GM23338 (cell line): ENCODE data around the gene SPRY2. TPM values are rescaled to one million over a fixed set of nuclear protein-coding genes. Genes with fewer than 3 reads are reported as not detected.

Experiments used
- ATAC-seq: fragments of 200-7000 bp; cut with Tn5 transposase; 3 replicates; pipeline ENCODE4 v1.9.1; 2020
- DNase-seq: peaks from one replicate; pipeline ENCODE4 v3.0.0-alpha.2; 2015; ENCODE audit warnings: low spot score
- H2AFZ ChIP-seq: fragments of 200-600 bp; sonication (generic); 2 replicates; pipeline ENCODE4 v1.8.0; 2016; ENCODE audit warnings: antibody characterized with exemption, mild to moderate bottlenecking, moderate library complexity
- H3F3A ChIP-seq: fragments of 200-600 bp; sonication (generic); replicated peaks from 2 replicates; pipeline ENCODE4 v1.8.0; 2017; ENCODE audit warnings: antibody characterized with exemption, mixed run types, low read depth
- H3K27ac ChIP-seq: fragments of 200-600 bp; sonication (generic); 2 replicates; pipeline ENCODE4 v1.6.1; 2016; ENCODE audit warnings: low read depth
- H3K27me3 ChIP-seq: fragments of 200-600 bp; sonication (generic); 2 replicates; pipeline ENCODE4 v1.8.0; 2016; ENCODE audit warnings: mild to moderate bottlenecking, mixed run types, moderate library complexity; ENCODE audit not compliant: insufficient read depth
- H3K36me3 ChIP-seq: fragments of 200-600 bp; sonication (generic); 2 replicates; pipeline ENCODE4 v1.8.0; 2016; ENCODE audit warnings: mild to moderate bottlenecking; ENCODE audit not compliant: insufficient read depth
- H3K4me1 ChIP-seq: fragments of 200-600 bp; sonication (generic); 2 replicates; pipeline ENCODE4 v1.8.0; 2016; ENCODE audit warnings: mild to moderate bottlenecking, moderate library complexity; ENCODE audit not compliant: insufficient read depth
- H3K4me2 ChIP-seq: fragments of 200-600 bp; sonication (generic); 2 replicates; pipeline ENCODE4 v1.7.1; 2017; ENCODE audit warnings: mixed run types
- H3K4me3 ChIP-seq: fragments of 200-600 bp; sonication (generic); 2 replicates; pipeline ENCODE4 v1.6.1; 2016; ENCODE audit warnings: mixed run types
- H3K79me2 ChIP-seq: fragments of 200-600 bp; sonication (generic); replicated peaks from 2 replicates; pipeline ENCODE4 v1.8.0; 2017; ENCODE audit warnings: mild to moderate bottlenecking; ENCODE audit not compliant: insufficient read depth
- H3K9me2 ChIP-seq: fragments of 200-600 bp; sonication (generic); 2 replicates; pipeline ENCODE4 v1.8.0; 2017; ENCODE audit not compliant: insufficient read depth
- H4K20me1 ChIP-seq: fragments of 200-600 bp; sonication (generic); replicated peaks from 2 replicates; pipeline ENCODE4 v1.8.0; 2017; ENCODE audit warnings: mild to moderate bottlenecking; ENCODE audit not compliant: insufficient read depth
- H3K27ac Mint-ChIP-seq: 2 replicates; pipeline ENCODE4 v1.8.0; 2020; ENCODE audit warnings: inconsistent platforms, mild to moderate bottlenecking, moderate library complexity, mixed read lengths
- H3K27me3 Mint-ChIP-seq: 3 replicates; pipeline ENCODE4 v1.8.0; 2022; ENCODE audit warnings: low read depth, mild to moderate bottlenecking, moderate library complexity, mixed read lengths, inconsistent platforms; ENCODE audit not compliant: insufficient read depth, poor library complexity
- H3K36me3 Mint-ChIP-seq: 3 replicates; pipeline ENCODE4 v1.8.0; 2021; ENCODE audit warnings: low read depth, mild to moderate bottlenecking, inconsistent platforms, moderate library complexity, mixed read lengths
- H3K4me1 Mint-ChIP-seq: 3 replicates; pipeline ENCODE4 v1.8.0; 2020; ENCODE audit warnings: mild to moderate bottlenecking, inconsistent platforms, mixed read lengths
- H3K4me3 Mint-ChIP-seq: 3 replicates; pipeline ENCODE4 v1.8.0; 2021; ENCODE audit warnings: moderate library complexity, mild to moderate bottlenecking, inconsistent platforms, mixed read lengths
- H3K9me3 Mint-ChIP-seq: 3 replicates; pipeline ENCODE4 v1.8.0; 2020; ENCODE audit warnings: moderate library complexity, mild to moderate bottlenecking, inconsistent platforms, mixed read lengths
- CREB1 ChIP-seq: fragments of 250-450 bp; sonication (Bioruptor Pico); IDR thresholded peaks from 2 replicates; pipeline ENCODE4 v1.5.0; 2020; ENCODE audit warnings: low read depth, mild to moderate bottlenecking, moderate library complexity
- ETS1 ChIP-seq: IDR thresholded peaks from 2 replicates; pipeline ENCODE4 v1.6.1; 2016; ENCODE audit warnings: antibody characterized with exemption
- EZH2 ChIP-seq: fragments of 200-600 bp; sonication (generic); IDR thresholded peaks from one replicate; pipeline ENCODE4 v1.8.0; 2017; ENCODE audit warnings: antibody characterized with exemption, mild to moderate bottlenecking, low read depth; ENCODE audit not compliant: unreplicated experiment
- NANOG ChIP-seq: IDR thresholded peaks from 2 replicates; pipeline ENCODE4 v1.6.1; 2016; ENCODE audit warnings: antibody characterized with exemption, borderline replicate concordance
- REST ChIP-seq: IDR thresholded peaks from one replicate; pipeline ENCODE4 v1.6.1; 2018; ENCODE audit warnings: antibody characterized with exemption; ENCODE audit not compliant: unreplicated experiment
- ZNF114 ChIP-seq: fragments of 250-450 bp; sonication (Bioruptor Pico); IDR thresholded peaks from 2 replicates; pipeline ENCODE4 v1.5.0; 2020; ENCODE audit warnings: mild to moderate bottlenecking, moderate library complexity
- polyA plus RNA-seq: library from polyadenylated mRNA; unstranded; fragments of >200 nt; fragmentation: Nextera tagmentation; extraction: Ambion mirVana; gene quantifications from 2 replicates; pipeline ENCODE4 v1.2.1, GENCODE V29; 2016
- total RNA-seq: library from RNA; depleted of rRNA; stranded (reverse); fragments of >200 nt; shearing (Covaris generic); gene quantifications from 2 replicates; pipeline ENCODE4 v1.2.3, GENCODE V29; 2014
- TF ChIP-seq, protein P1 (sequence below): fragments of 250-450 bp; sonication (Bioruptor Pico); IDR thresholded peaks from 2 replicates; pipeline ENCODE4 v1.5.0; 2020; ENCODE audit warnings: mild to moderate bottlenecking, moderate library complexity

The SPRY2 gene
- total and polyA plus RNA-seq, 2 experiments from 2014 or later, result 21.5 to 39.1 TPM

DNA sequence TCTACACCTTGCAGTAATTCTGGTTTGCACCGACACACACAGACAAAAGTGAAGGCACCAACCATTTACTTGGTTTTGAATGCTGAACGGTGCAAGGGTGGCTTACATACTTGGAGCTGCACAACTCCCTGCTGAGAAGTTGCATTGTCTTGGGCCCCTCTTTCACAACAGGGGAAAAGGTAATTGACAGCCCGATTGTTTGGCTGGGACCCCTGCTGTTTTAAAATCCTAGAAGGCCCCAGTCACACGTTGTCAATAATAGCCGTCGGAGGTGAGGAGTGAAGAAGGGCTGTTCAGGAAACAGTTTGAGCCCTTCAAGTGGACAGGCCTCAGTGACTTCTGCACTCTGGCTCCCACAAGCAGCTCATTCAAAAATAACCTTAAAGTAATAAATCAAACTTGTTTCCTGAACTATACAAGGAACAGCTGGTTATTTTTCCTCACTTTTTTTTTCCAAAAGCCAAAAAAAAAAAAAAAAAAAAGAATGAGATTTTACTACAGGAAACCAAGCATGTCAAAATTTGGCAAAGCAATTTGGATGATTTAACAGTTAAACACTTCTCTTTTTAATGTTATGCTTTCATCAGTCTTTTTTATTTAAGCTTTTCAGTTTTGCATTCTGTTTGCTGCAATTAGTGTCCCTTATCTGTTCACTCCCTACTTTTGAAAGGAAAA, 19.0 kb upstream of the SPRY2 start:
- Mint-ChIP-seq H3K4me3 (peak overlapping the region; percentile 47), H3K27me3 (peaks cover 9% of the 10 kb centered on the region), H3K4me1 (peaks cover 36% of the 10 kb centered on the region), H3K36me3 (peaks cover 3% of the 10 kb centered on the region; the same call in 1 of the 3 replicates), H3K9me3 (peaks cover 3% of the 10 kb centered on the region; the same call in 1 of the 3 replicates), H3K27ac (peak overlapping the region; percentile 96)
- Histone ChIP-seq H2AFZ (no peak overlapping the region), H3K27ac (peak overlapping the region; percentile 82), H3K4me3 (peak overlapping the region; percentile 38), H3K79me2 (no peaks in the 10 kb centered on the region), H3K4me2 (peak overlapping the region; percentile 65), H3K4me1 (peaks cover 23% of the 10 kb centered on the region), H3K9me2 (no peaks in the 10 kb centered on the region), H3K36me3 (no peaks in the 10 kb centered on the region), H3F3A (peaks cover 6% of the 10 kb centered on the region; the same call in 1 of the 2 replicates), H3K27me3 (no peaks in the 10 kb centered on the region), H4K20me1 (no peaks in the 10 kb centered on the region)
- DNase-seq (peak; percentile 94), ATAC-seq (peak; percentile 84)
- TF ChIP-seq CREB1 (CRISPR knock-in tag) (peak; percentile 56), REST (no peak), ZNF114 (CRISPR knock-in tag) (no peak; the same call in 1 of the 2 replicates), NANOG (peak; percentile 86), ETS1 (no peak), EZH2 (no peak)
- TF ChIP-seq, protein P1, sequence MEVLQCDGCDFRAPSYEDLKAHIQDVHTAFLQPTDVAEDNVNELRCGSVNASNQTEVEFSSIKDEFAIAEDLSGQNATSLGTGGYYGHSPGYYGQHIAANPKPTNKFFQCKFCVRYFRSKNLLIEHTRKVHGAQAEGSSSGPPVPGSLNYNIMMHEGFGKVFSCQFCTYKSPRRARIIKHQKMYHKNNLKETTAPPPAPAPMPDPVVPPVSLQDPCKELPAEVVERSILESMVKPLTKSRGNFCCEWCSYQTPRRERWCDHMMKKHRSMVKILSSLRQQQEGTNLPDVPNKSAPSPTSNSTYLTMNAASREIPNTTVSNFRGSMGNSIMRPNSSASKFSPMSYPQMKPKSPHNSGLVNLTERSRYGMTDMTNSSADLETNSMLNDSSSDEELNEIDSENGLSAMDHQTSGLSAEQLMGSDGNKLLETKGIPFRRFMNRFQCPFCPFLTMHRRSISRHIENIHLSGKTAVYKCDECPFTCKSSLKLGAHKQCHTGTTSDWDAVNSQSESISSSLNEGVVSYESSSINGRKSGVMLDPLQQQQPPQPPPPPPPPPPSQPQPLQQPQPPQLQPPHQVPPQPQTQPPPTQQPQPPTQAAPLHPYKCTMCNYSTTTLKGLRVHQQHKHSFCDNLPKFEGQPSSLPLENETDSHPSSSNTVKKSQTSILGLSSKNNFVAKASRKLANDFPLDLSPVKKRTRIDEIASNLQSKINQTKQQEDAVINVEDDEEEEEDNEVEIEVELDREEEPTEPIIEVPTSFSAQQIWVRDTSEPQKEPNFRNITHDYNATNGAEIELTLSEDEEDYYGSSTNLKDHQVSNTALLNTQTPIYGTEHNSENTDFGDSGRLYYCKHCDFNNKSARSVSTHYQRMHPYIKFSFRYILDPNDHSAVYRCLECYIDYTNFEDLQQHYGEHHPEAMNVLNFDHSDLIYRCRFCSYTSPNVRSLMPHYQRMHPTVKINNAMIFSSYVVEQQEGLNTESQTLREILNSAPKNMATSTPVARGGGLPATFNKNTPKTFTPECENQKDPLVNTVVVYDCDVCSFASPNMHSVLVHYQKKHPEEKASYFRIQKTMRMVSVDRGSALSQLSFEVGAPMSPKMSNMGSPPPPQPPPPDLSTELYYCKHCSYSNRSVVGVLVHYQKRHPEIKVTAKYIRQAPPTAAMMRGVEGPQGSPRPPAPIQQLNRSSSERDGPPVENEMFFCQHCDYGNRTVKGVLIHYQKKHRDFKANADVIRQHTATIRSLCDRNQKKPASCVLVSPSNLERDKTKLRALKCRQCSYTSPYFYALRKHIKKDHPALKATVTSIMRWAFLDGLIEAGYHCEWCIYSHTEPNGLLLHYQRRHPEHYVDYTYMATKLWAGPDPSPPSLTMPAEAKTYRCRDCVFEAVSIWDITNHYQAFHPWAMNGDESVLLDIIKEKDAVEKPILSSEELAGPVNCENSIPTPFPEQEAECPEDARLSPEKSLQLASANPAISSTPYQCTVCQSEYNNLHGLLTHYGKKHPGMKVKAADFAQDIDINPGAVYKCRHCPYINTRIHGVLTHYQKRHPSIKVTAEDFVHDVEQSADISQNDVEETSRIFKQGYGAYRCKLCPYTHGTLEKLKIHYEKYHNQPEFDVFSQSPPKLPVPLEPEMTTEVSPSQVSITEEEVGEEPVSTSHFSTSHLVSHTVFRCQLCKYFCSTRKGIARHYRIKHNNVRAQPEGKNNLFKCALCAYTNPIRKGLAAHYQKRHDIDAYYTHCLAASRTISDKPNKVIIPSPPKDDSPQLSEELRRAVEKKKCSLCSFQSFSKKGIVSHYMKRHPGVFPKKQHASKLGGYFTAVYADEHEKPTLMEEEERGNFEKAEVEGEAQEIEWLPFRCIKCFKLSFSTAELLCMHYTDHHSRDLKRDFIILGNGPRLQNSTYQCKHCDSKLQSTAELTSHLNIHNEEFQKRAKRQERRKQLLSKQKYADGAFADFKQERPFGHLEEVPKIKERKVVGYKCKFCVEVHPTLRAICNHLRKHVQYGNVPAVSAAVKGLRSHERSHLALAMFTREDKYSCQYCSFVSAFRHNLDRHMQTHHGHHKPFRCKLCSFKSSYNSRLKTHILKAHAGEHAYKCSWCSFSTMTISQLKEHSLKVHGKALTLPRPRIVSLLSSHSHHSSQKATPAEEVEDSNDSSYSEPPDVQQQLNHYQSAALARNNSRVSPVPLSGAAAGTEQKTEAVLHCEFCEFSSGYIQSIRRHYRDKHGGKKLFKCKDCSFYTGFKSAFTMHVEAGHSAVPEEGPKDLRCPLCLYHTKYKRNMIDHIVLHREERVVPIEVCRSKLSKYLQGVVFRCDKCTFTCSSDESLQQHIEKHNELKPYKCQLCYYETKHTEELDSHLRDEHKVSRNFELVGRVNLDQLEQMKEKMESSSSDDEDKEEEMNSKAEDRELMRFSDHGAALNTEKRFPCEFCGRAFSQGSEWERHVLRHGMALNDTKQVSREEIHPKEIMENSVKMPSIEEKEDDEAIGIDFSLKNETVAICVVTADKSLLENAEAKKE (CRISPR knock-in tag), result peak; percentile 86
